Measurements from ENCODE around the gene PLPP4.

DNA sequence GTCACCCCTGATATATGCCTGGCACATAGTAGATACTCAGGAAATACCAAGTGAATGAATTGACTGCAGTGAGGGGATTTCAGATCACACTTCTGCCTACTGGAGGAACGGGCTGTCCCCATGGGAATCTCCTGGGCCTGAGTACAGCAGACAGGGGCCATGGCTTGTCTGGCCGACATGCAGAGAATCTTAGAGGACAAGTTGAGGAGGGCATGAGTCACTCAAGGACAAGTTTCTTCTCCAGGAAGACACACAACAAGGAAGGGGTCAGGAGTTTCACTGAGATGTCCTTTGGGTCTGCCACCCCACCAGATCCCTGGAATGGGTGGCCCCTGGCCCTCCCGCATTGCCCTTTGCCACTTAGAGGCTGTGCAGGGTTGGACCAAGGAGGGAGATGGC lies 20.7 kb downstream of the PLPP4 start:
- no peak for TF ChIP-seq CTCF (IDR thresholded peaks at IDR 0.05; ENCODE audit: extremely low read depth in 1 of 2, insufficient read depth in 1 of 2, low read depth in 1 of 2, low read length in 2 of 2)
- no peak for TF ChIP-seq POLR2A (IDR thresholded peaks at IDR 0.05; ENCODE audit: low read depth, low read length)
- no peak for TF ChIP-seq GATA2 (IDR thresholded peaks at IDR 0.05; ENCODE audit: insufficient read depth, insufficient read length, low read depth, low read length)
- TF ChIP-seq MYC (IDR thresholded peaks at IDR 0.05; ENCODE audit: low read depth, low read length): no peak
- TF ChIP-seq POLR2AphosphoS5 (IDR thresholded peaks at IDR 0.05; ENCODE audit: insufficient read depth, low read depth, low read length): peak; percentile 18
- no peak for TF ChIP-seq JUN (IDR thresholded peaks at IDR 0.05; ENCODE audit: borderline replicate concordance, insufficient read depth, insufficient read length, low read depth)
- no peak for TF ChIP-seq EZH2 (IDR thresholded peaks at IDR 0.05; ENCODE audit: borderline replicate concordance, low read depth, low read length, severe bottlenecking)
- peak; percentile 32 for TF ChIP-seq FOS (IDR thresholded peaks at IDR 0.05; ENCODE audit: borderline replicate concordance, insufficient read depth, low read length)
- TF ChIP-seq MAX (IDR thresholded peaks at IDR 0.05; ENCODE audit: insufficient read depth, insufficient read length): no peak
